LNCAP (cell line): ENCODE results near the gene MUC3A.

Source experiments
- CTCF ChIP-seq: fragments of 450-650 bp; IDR thresholded peaks from 2 replicates; pipeline ENCODE4 v1.5.1; 2017; ENCODE audit warnings: mild to moderate bottlenecking

The MUC3A gene

GRCh38 chr7:100914208-100914878, 35.0 kb upstream of the MUC3A start:
- no peak for TF ChIP-seq CTCF

GRCh38 chr7:100914879-100915447, 34.4 kb upstream of the MUC3A start:
- TF ChIP-seq CTCF: no peak

DNA sequence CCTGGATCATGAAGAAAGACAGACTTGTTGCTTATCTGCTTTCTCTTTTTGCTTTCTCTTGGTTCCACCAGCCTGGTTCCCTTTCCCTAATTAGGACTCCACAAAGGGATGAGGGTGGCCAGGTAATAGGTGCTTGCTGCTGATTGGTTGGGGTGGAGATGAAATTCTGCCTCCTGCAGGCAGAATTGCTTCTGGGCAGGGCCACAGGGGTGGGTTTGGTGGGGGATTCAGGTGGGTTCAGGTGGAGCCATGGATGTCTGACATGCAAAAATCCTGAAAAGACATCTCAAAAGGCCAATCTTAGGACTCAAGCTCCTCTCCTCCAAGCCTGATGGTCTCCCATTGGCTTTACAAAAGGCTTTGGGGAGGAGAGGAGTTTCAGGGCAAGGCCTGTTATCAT, 28.3 kb upstream of the MUC3A start:
- TF ChIP-seq CTCF: no peak

- no peak for TF ChIP-seq CTCF
Observed at GRCh38 chr7:100929808-100930174, 19.5 kb upstream of the MUC3A start.

GRCh38 chr7:100933734-100934133, 15.6 kb upstream of the MUC3A start:
- TF ChIP-seq CTCF: no peak

DNA sequence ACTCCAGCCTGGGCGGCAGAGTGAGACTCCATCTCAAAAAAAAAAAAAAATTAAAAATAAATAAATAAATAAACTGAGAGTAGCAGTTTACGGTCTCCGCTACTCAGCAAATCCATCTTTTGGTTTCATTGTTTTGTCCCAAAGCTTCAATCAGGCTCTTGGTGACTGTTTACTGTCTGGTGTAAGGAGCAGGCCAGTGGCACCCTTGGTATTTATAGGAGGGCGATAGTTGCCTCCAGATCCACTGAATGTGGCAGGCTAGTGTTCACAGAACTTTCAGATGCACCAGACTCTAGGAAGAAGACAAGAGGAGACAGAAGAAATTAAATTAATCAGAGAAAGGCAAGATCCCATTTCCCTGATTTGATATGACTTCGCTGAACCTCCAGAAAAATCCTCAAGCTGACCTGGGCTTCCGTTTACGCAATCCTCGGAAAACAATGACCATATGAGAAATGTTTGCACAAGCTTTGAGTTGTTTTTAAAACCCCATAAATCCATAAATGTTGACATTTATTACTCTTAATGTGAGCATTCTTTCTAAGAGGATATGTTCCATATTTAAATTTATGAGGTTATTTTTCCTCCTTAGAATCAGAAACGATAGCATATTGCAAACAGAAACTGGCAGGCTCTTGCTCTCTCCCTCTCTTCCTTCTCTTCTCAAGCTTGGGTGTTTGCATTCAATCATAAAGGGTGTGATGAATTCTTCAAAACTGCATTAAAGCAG, 7.1 kb upstream of the MUC3A start:
- no peak for TF ChIP-seq CTCF

GRCh38 chr7:100943693-100944092, 5.6 kb upstream of the MUC3A start:
- no peak for TF ChIP-seq CTCF
